ENCODE data around the gene FILIP1.
"Not testable (repeated sequence)": the region's sequence is repeated elsewhere in the genome, so short reads cannot be mapped to it uniquely, and the experiment has no call there.

The FILIP1 gene

GRCh38 chr6:75458895-75459294 lies 34.7 kb downstream of the FILIP1 start:
- in situ Hi-C loops (cut with MboI; ENCODE audit: low sequenced_read_pairs), result no loop called here

- in situ Hi-C loops (cut with MboI; ENCODE audit: low sequenced_read_pairs), result no loop called here
Observed at GRCh38 chr6:75450903-75451302, 42.7 kb downstream of the FILIP1 start.

DNA sequence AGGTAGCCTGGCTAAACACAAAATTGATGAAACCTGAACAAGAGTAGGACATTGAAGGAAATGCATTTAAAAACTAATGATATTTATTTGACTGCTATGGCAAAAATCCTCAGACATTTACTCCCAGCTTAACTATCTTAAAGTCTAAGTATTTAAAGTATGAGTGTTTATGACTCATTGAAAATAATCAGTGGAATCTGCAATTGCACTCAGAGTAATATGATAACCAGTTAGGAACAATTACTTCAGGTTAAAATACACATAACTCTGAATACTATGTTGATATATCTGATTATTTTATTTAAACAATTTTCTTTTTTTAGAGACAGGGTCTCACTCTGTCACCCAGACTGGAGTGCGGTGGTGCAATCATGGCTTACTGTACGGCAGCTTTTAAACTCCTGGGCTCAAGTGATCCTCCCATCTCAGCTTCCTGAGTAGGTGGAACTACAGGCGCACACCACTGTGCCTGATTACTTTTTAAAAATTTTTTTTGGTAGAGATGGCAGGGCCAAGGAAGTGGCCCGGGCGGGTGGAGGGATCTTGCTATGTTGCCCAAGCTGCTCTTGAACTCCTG lies 43.9 kb downstream of the FILIP1 start:
- in situ Hi-C loops (cut with MboI; ENCODE audit: low sequenced_read_pairs), result no loop called here

DNA sequence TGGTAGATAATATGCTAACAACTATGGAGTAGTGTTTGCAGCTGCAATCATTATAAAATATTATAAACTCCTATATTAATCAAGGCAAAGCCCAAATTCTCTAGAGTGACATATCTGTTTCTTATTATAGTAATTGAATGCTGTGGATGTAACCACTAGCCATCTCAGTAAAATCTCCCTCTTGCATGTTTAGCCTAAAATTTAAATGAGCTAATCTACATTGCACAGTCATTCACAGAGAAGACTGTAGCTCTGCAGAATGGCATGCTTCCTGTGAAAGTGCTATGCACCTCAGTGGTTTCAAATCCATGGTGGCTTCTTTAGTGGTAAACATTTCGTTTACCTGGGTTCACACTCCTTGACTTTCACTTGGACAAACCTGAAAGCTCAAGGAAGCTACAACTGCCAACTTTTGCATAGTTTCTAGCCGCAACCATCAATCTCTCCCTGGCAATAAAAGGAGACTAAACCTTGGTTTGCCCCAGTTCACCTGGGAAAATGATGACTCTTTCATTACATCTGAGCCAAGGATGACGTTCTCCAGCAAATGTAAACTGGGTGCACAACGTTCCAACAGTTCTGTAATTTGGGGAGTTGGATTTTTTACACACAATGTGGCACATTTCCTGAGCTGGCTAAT lies 47.2 kb downstream of the FILIP1 start:
- in situ Hi-C loops (cut with MboI; ENCODE audit: low sequenced_read_pairs), result no loop called here

- in situ Hi-C loops (cut with MboI; ENCODE audit: low sequenced_read_pairs), result no loop called here
Observed at GRCh38 chr6:75445738-75446137, 47.9 kb downstream of the FILIP1 start.

DNA sequence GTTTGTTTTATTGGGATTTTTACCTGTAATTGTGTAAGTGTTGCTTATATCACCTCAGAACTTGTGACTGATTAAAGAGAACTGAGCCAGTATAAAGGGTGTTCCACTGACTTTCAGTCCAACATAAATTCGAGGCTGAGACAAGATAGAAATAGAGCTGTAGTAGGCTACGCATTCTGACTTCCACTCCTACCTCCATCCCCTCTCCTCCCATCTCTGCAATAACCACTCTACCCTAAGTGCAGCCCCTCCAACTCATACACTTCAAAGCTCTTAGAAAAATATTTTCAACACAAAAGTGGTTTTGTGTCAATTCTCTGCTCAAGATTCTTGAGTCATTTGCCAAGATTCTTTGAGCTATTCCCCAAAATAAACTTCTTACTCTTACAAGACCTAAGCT lies 48.7 kb downstream of the FILIP1 start:
- in situ Hi-C loops (cut with MboI; ENCODE audit: low sequenced_read_pairs), result no loop called here

DNA sequence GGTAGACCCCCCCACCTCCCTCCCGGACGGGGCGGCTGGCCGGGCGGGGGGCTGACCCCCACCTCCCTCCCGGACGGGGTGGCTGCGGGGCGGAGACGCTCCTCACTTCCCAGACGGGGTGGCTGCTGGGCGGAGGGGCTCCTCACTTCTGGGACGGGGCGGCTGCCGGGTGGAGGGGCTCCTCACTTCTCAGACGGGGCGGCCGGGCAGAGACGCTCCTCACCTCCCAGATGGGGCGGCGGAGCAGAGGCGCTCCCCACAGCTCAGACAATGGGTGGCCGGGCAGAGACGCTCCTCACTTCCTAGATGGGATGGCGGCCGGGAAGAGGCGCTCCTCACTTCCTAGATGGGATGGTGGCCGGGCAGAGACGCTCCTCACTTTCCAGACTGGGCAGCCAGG lies 51.7 kb downstream of the FILIP1 start:
- in situ Hi-C loops (cut with MboI; ENCODE audit: low sequenced_read_pairs), result not testable (repeated sequence)

GRCh38 chr6:75441479-75441878 lies 52.1 kb downstream of the FILIP1 start:
- in situ Hi-C loops (cut with MboI; ENCODE audit: low sequenced_read_pairs), result not testable (repeated sequence)

- in situ Hi-C loops (cut with MboI; ENCODE audit: low sequenced_read_pairs), result no loop called here
Observed at GRCh38 chr6:75438442-75439116, 55.0 kb downstream of the FILIP1 start.

- in situ Hi-C loops (cut with MboI; ENCODE audit: low sequenced_read_pairs), result no loop called here
Observed at GRCh38 chr6:75438013-75438431, 55.6 kb downstream of the FILIP1 start.

GRCh38 chr6:75437421-75437891 lies 56.1 kb downstream of the FILIP1 start:
- in situ Hi-C loops (cut with MboI; ENCODE audit: low sequenced_read_pairs), result no loop called here

DNA sequence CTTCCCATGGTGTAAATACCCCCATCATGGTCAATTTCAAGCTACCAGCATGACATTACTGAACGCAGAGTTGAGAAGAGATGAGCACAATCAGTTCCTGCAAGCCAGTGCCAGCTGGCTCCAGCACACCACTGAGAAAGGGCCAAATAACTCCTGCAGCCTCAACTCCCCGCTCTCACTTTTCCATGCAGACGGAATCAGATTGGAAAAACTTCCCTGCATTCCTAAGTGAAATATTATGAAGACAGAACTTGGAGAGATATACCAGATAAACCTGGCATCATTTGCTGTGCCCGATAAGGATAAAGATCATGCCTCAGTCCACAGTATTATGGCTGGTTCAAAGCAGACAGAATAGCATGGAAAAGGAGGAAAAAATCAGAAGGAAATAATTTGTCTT lies 56.7 kb downstream of the FILIP1 start:
- in situ Hi-C loops (cut with MboI; ENCODE audit: low sequenced_read_pairs), result no loop called here

DNA sequence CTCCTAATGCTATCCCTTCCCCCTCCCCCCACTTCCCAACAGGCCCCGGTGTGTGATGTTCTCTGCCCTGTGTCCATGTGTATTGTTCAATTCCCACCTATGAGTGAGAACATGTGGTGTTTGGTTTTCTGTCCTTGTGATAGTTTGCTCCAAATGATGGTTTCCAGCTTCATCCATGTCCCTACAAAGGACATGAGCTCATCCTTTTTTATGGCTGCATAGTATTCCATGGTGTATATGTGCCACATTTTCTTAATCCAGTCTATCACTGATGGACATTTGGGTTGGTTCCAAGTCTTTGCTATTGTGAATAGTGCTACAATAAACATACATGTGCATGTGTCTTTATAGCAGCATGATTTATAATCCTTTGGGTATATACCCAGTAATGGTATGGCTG lies 60.8 kb downstream of the FILIP1 start:
- in situ Hi-C loops (cut with MboI; ENCODE audit: low sequenced_read_pairs), result not testable (repeated sequence)

DNA sequence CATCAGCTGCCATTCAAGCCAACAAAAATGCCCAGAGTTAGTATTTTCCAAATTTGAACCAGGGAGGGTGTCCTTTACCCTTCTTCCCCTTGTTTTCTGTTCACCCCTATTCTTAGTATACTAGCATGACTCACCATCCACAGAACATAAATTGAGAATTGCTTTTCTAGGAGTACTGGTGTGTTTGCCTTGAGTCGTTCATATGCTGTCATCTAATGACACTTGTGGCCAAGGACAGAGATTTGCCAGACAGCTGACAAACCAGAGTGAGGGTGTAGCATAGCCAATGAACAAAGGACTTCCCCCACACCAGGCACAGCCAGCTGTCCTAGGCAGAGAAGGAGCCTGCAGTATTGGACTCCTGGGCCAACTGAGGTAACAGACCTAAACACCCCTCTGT lies 62.2 kb downstream of the FILIP1 start:
- in situ Hi-C loops (cut with MboI; ENCODE audit: low sequenced_read_pairs), result no loop called here

- in situ Hi-C loops (cut with MboI; ENCODE audit: low sequenced_read_pairs), result no loop called here
Observed at GRCh38 chr6:75430631-75431325, 62.8 kb downstream of the FILIP1 start.

DNA sequence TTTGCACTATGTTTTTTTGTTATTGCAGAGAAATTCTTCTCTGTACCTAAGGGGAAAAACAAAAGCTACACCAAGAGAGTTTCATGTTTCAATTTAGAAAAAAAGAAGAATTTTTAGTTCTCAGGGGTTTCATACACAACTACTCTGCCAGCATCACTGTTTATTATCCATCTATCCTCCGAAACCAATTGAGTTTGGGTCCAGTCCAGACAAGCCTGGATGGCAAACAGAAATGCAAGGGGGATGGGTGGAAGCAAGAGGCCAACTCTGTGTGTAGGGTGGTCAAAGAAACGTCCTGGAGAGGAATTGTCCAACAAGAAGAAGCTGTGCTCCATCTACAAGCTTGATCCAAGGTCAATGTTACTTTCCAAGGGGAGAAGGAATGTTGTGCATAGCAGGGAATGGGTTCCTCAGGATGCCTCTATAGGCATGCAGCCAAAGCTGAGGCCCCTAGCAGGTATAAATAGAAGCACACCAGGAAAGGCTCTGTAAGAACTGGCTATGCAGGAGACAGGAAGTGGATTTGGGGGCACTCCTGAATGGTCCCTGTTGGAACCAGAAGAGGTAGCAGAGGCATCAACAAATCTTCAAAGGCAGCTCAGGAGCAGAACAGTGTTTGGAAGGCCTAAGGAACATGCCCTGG lies 64.4 kb downstream of the FILIP1 start:
- in situ Hi-C loops (cut with MboI; ENCODE audit: low sequenced_read_pairs), result no loop called here

DNA sequence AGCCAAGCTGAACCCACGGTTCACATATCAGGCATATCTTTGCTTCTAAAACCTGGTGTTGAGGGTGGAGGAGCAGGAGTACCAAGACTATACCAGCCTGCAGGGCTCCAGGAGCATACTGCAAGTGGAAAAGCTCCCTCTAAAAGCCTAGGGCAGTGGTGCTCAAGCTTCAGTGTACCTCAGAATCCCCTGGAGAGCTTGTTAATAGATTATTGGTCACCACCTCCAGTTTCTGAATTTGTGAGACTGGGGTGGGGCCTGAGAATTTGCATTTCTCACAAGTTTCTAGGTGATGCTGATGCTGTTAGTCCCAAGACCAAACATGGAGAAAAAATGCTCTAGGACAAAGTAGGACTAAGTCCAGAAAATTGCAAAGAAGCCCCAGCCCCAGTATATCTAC lies 65.4 kb downstream of the FILIP1 start:
- in situ Hi-C loops (cut with MboI; ENCODE audit: low sequenced_read_pairs), result no loop called here

DNA sequence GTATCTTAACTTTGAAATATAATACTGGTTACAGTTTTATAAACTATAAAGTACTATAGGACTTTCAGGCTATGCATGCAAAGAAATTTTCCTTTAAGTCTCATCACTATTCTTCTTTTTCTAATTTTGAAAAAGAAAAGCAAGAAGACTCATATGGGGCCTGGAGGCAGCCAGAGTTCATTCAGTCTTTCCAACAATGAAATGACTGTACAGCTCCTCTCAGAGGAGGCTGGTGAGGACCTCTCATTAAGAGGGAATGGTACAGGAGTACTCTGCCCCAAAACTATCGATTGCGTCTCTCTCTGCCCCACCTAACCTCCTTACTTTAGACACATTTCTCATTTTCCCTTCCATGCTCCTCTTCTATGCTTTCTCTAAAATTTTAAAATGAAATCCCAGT lies 66.3 kb downstream of the FILIP1 start:
- in situ Hi-C loops (cut with MboI; ENCODE audit: low sequenced_read_pairs), result no loop called here

- in situ Hi-C loops (cut with MboI; ENCODE audit: low sequenced_read_pairs), result no loop called here
Observed at GRCh38 chr6:75424618-75425548, 68.7 kb downstream of the FILIP1 start.

DNA sequence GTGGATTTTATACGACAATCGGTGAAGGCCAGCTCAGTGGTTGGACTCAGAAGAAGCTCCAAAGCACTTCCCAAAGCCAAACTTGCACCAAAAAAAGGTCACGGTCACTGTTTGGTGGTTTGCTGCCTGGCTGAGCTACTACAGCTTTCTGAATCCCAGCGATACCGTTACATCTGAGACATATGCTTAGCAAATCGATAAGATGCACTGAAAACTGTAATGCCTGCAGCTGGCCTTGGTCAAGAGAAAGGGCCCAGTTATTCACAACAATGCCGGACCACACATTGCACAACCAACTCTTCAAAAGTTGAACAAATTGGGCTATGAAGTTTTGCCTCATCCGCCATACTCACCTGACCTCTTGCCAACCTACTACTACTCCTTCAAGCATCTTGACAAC lies 70.2 kb downstream of the FILIP1 start:
- in situ Hi-C loops (cut with MboI; ENCODE audit: low sequenced_read_pairs), result no loop called here

Data from HL-60/S4 treated with retinoic acid at 250 ng/mL for 4 days and 3 days (cell line).